ENCODE measurements around the gene EIF3M. TPM values are rescaled to one million over a fixed set of nuclear protein-coding genes. Genes with fewer than 3 reads are reported as not detected.
"Not testable (repeated sequence)": the region's sequence is repeated elsewhere in the genome, so short reads cannot be mapped to it uniquely, and the experiment has no call there.

EIF3M gene
- total RNA-seq, 1 experiment from 2014 or later: 575 TPM

DNA sequence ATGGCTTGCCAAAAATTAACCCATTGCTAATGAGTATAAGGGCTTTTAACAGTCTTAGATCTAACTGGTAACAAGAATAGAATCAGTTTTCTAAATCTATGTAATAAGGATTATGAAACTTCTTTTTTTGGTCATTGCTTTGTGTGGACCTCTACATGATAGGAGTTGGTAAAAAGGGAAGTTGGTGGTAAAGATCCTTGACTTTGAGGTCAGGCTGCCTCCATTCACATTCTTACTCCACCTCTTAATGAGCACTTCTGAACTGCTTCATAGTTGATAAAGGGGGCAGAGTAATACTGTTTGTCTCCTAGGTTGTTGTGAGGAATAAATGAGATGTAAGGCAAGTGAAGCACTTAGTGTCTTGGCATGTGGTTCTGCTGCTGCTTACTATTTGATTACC is 10.6 kb downstream of the EIF3M start:
- no peak for DNase-seq (ENCODE audit: extremely low read depth, low read depth)

DNA sequence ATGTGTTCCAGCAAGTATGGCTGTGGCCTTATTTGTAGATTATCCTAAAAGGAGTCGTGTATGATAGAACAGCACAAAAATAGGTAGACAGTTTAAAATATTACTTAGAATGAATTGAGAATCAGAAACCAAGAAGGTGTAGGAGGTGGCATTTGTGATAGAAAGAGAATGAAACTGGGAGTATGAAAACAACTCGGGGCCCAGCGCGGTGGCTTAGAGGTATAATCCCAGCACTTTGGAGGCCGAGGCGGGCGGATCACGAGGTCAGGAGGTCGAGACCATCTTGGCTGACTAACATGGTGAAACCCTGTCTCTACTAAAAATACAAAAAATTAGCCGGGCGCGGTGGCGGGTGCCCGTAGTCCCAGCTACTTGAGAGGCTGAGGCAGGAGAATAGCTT is 12.5 kb downstream of the EIF3M start:
- DNase-seq (ENCODE audit: extremely low read depth, low read depth): not testable (repeated sequence)

GRCh38 chr11:32597921-32598320 is 14.3 kb downstream of the EIF3M start:
- no peak for DNase-seq (ENCODE audit: extremely low read depth, low read depth)

DNA sequence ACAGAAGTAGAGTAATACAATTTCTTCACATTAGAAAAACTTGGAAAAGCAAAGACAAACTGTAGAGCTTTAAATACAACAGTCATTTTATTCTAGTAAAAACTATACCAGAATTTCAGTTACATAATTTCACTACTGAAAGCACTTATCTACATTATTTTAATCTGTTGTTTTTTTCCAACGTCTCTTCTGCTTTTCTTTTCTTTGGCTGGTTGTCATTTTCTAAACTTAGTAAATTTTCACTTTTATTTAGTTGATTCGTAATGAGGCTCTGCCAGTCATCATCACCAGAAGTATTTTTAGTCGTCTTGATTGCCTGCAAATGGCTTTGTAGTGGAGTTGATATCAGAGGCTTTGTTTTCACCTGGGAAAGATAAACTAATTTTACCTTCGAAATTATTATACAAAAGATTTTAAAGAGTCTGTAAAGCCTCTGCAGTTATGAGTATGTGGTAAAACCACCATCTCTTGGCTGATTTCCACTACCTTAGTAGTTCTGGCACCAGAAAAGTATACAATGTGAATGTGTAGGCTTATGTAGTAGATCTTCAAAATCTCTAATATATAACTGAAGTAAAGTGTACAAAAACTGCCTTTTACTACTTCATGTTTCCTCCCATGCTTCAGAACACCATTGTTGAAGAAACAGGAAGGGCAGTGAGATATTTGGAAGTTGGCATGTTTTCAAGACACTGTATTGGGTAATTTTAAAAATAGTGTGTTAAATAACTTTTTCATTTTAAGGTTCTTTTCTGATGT is 19.2 kb downstream of the EIF3M start:
- no peak for DNase-seq (ENCODE audit: extremely low read depth, low read depth)

DNA sequence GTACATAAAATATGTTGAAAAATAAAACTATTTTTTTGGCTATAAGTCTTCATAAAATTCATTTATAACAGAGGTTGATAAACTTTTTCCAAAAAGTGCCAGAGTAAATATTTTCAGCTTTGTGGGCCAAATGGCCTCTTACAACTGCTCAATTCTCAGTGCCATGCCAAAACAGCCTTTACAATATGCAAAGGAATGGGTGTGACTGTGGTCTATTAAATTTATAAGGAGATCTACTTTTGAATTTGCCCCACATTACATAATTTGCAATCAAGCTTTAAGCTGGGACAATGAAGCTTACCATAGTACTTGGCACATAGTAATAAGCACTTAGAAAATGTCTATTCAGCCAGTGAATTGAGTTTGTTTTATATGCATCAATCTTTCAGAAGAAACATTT is 22.6 kb downstream of the EIF3M start:
- no peak for DNase-seq (ENCODE audit: extremely low read depth, low read depth)

- not testable (repeated sequence) for DNase-seq (ENCODE audit: extremely low read depth, low read depth)
Observed at GRCh38 chr11:32608826-32609225, 25.2 kb downstream of the EIF3M start.

- no peak for DNase-seq (ENCODE audit: extremely low read depth, low read depth)
Observed at GRCh38 chr11:32610797-32611352, 27.2 kb downstream of the EIF3M start.

DNA sequence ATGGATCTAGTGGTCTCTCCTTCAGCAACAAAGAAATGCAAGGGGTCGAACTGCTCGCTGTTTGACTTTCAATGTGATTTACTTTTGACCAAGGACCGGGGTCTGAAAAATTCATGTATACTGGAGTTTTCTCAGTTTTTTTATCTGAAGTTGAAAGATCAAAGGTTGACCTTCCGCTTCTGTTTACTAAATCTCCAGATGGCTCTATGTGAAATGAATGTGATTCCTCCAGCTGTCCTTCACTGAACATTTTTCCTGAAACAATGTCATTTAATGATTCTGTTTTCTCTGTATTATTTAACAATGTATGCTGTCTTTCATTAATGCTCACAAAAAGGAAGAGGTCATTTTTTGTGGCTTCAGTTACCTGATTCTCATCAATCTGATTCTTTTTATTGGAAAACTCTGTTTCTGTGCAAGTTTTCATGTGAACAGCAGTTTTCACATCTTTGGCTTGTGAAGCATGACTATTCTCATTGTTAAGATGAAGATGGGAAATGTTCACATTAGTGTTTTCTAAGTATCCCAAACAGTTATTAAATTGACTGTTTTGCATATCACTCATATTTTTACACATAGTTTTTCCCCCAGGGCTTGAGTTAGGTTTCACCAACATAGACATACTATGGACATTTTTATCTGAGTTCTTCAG is 30.0 kb downstream of the EIF3M start:
- no peak for DNase-seq (ENCODE audit: extremely low read depth, low read depth)

- no peak for DNase-seq (ENCODE audit: extremely low read depth, low read depth)
Observed at GRCh38 chr11:32615422-32615821, 31.8 kb downstream of the EIF3M start.

DNA sequence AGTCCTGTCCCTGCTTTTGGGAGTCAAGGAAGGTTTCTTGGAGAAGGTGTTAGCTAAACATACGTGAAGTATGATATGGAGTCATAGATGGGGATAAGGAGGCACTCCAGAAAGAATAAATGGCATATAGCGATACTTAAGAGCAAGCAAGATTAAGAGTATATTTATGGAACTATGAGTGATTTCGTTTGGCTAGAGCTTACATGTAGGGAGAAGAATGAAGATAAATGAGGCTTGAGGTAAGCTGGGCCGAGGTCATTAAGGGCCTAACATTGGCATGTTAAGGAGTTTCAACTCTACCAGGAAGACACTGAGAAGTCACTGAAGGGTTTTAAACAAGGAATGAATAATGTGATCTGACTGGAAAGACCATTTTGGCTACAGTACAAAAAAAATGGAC is 33.3 kb downstream of the EIF3M start:
- DNase-seq (ENCODE audit: extremely low read depth, low read depth): no peak

GRCh38 chr11:32630844-32631243 is 47.2 kb downstream of the EIF3M start:
- DNase-seq (ENCODE audit: extremely low read depth, low read depth): no peak

GRCh38 chr11:32635819-32636218 is 52.2 kb downstream of the EIF3M start:
- no peak for DNase-seq (ENCODE audit: extremely low read depth, low read depth)

- no peak for DNase-seq (ENCODE audit: extremely low read depth, low read depth)
Observed at GRCh38 chr11:32641361-32641760, 57.7 kb downstream of the EIF3M start.

DNA sequence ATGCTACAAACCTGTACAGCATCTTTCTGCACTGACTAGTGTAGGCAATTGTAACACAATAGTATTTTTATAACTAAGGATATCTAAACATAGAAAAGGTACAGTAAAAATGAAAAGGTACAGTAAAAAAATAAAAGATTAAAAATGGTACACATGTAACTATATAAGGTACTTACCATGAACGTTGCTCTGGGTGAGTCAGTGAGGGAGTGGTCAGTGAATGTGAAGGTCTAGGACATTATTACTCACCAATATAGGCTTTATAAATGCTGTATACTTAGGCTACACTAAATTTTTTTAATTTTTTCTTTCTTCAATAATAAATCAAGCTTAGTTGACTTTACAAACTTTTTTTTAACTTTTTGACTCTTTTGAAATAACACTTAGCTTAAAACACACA is 59.9 kb downstream of the EIF3M start:
- DNase-seq (ENCODE audit: extremely low read depth, low read depth): no peak

Other genes starting within 250 kb of the EIF3M start
- gene WT1, start 148.3 kb upstream of the EIF3M start, total RNA-seq (2014; rRNA removed; shearing (Covaris generic)): 0.14 and 0.25 TPM in 2 replicates
- gene CCDC73, start 210.8 kb downstream of the EIF3M start, total RNA-seq (2014; rRNA removed; shearing (Covaris generic)): 0.12 TPM in 1 of 2 replicates, not detected in the other
- 0.49 and 0.64 TPM in 2 replicates for gene PRRG4, start 246.1 kb downstream of the EIF3M start, total RNA-seq (2014; rRNA removed; shearing (Covaris generic))